Measurements from ENCODE around the gene MRPL49. TPM values are rescaled to one million over a fixed set of nuclear protein-coding genes. Genes with fewer than 3 reads are reported as not detected.

The MRPL49 gene
- total and polyA plus RNA-seq, 8 donors = 39.3 to 47.2 (median 43.7) TPM

DNA sequence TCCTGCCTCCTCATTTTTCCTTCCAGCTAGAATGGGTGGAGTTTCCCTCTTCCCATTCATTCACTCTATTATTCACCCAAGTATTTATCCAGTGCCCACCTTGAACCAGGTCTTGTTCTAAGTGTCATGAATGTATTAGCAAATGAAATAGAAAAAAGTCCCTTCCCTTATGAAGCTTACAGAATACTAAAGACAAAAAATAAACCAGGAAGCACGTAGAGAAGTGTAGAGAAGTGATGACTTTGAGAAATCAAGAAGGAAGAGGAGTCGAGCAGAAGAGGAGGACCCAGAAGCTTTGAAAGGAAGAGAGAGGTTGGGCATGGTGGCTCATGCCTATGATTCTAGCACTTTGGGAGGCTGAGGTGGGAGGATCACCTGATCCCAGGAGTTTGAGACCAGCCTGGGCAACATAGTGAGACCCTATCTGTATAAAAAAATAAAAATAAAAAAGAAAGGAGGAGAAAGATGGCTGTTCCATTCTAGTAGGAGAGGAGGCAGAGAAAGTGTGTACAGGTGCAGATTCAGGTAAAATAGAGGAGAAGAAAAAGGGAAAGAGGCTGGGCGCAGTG is 29.3 kb downstream of the MRPL49 start:
- ATAC-seq (no peak), DNase-seq (no peak)
- TF ChIP-seq, protein P1, sequence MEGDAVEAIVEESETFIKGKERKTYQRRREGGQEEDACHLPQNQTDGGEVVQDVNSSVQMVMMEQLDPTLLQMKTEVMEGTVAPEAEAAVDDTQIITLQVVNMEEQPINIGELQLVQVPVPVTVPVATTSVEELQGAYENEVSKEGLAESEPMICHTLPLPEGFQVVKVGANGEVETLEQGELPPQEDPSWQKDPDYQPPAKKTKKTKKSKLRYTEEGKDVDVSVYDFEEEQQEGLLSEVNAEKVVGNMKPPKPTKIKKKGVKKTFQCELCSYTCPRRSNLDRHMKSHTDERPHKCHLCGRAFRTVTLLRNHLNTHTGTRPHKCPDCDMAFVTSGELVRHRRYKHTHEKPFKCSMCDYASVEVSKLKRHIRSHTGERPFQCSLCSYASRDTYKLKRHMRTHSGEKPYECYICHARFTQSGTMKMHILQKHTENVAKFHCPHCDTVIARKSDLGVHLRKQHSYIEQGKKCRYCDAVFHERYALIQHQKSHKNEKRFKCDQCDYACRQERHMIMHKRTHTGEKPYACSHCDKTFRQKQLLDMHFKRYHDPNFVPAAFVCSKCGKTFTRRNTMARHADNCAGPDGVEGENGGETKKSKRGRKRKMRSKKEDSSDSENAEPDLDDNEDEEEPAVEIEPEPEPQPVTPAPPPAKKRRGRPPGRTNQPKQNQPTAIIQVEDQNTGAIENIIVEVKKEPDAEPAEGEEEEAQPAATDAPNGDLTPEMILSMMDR (IDR thresholded peaks at IDR 0.05) = no peak
- no peak overlapping the region for H3K4me3 ChIP-seq
- peak overlapping the region; percentile 71 to 85 for H3K27ac ChIP-seq
- H3K27me3 ChIP-seq = no peaks in the 10 kb centered on the region
- no peaks in the 10 kb centered on the region for H3K36me3 ChIP-seq
- H3K9me3 ChIP-seq = no peaks in the 10 kb centered on the region
- intact Hi-C loops (cut with DNase I) = no loop called here
- H3K4me1 ChIP-seq = peaks cover 14 to 28% of the 10 kb centered on the region in 2 donors

DNA sequence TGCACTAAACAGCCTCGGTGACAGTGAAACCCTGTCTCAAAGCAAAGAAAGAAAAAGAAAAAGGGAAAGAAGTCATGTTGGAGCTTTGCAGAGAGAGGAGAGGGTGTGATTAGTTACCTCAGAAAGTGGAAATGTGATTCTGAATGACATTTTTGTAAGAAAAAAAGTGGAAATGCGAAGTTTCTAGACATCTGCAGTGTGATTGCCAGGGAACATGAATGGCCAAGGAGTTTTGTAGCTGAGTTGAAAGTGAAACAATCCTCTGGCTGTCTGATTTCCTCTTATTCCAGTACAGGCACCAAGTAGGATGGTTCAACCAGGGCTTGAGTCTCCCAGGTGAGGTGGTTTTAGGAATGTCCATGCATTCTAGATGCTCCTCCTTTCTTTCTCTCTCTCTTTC is 30.0 kb downstream of the MRPL49 start:
- TF ChIP-seq, protein P1 (IDR thresholded peaks at IDR 0.05) = no peak
- DNase-seq = no peak
- peaks cover 14 to 28% of the 10 kb centered on the region in 2 donors for H3K4me1 ChIP-seq
- ATAC-seq = no peak
- peak overlapping the region in 1 of 2 donors; percentile 85 for H3K27ac ChIP-seq
- intact Hi-C loops (cut with DNase I) = no loop called here
- H3K27me3 ChIP-seq = no peaks in the 10 kb centered on the region
- H3K9me3 ChIP-seq = no peaks in the 10 kb centered on the region
- H3K4me3 ChIP-seq = no peak overlapping the region
- no peaks in the 10 kb centered on the region for H3K36me3 ChIP-seq

DNA sequence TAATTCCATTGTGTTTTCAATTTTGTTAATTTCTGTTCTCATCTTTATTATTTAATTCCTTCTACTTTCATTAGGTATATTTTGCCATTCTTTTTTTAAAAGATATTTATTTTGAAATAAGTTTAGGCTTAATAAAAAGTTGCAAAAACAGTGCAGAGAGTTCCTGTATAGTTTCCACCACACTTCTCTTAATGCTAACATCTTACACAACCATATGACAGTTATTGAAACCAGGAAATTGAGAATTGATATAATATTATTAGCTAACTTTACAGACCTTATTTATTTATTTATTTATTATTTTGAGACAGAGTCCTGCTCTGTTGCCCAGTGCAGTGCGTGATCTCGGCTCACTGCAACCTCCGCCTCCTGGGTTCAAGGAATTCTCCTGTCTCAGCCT is 34.1 kb downstream of the MRPL49 start:
- ATAC-seq = no peak
- DNase-seq = no peak
- Histone ChIP-seq H3K27ac (no peak overlapping the region), H3K27me3 (no peaks in the 10 kb centered on the region), H3K4me1 (peaks cover 0 to 7% of the 10 kb centered on the region in 2 donors), H3K36me3 (no peaks in the 10 kb centered on the region), H3K9me3 (no peaks in the 10 kb centered on the region), H3K4me3 (no peak overlapping the region)
- TF ChIP-seq, protein P1 (IDR thresholded peaks at IDR 0.05) = no peak
- intact Hi-C loops (cut with DNase I) = no loop called here

DNA sequence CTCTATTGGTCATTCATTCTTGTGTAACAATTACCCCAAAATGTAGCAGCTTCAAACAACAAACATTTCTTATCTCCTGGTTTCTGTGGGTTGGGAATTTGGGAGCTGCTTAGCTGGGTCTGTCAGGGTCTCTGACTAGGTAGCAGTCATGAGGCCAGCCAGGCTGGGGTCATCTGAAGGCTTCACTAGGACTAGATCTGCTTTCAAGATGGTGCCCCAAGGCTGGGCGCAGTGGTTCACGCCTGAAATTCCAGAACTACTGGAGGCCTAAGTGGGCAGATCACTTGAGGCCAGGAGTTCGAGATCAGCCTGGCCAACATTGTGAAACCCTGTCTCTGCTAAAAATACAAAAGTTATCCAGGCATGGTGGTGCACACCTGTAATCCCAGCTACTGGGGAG is 34.8 kb downstream of the MRPL49 start:
- Histone ChIP-seq H3K4me1 (peaks cover 0 to under 1% of the 10 kb centered on the region in 2 donors), H3K27ac (no peak overlapping the region), H3K27me3 (no peaks in the 10 kb centered on the region), H3K4me3 (no peak overlapping the region), H3K9me3 (no peaks in the 10 kb centered on the region), H3K36me3 (no peaks in the 10 kb centered on the region)
- TF ChIP-seq, protein P1 (IDR thresholded peaks at IDR 0.05) = no peak
- no peak for DNase-seq
- ATAC-seq = no peak
- intact Hi-C loops (cut with DNase I) = no loop called here

DNA sequence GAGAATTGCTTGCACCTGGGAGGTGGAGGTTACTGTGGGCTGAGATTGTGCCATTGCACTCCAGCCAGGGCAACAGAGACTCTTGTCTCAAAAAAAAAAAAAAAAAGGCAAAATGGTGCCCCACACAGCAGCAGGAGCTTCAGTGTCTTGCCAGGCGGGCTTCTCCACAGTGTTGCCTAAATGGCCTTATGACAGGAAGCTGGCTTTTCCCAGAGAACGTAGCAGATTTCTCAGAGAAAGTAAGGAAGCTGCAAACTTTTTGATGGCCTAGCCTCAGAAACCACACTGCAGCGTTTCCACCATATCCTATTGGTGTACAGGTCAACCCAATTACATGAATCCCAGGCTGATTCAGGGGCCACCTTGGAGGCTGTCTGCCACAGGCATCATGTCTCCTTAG is 35.2 kb downstream of the MRPL49 start:
- Histone ChIP-seq H3K27ac (no peak overlapping the region), H3K9me3 (no peaks in the 10 kb centered on the region), H3K27me3 (no peaks in the 10 kb centered on the region), H3K4me1 (no peaks in the 10 kb centered on the region), H3K36me3 (no peaks in the 10 kb centered on the region), H3K4me3 (no peak overlapping the region)
- DNase-seq (no peak), ATAC-seq (no peak)
- intact Hi-C loops (cut with DNase I) = no loop called here
- TF ChIP-seq, protein P1 (IDR thresholded peaks at IDR 0.05) = no peak

Measured in left lung (tissue), 10 donors.